SK-N-SH treated with all-trans-retinoic acid at 6 μM for 48 hours (cell line): ENCODE measurements around the gene CCNJ.
A peak's percentile ranks its signal among the peaks of the same experiment; 100 is the strongest.

Source experiments
- ATAC-seq: fragments of 200-7000 bp; cut with Tn5 transposase; 3 replicates; pipeline ENCODE4 v1.9.1; 2020; ENCODE audit warnings: mild to moderate bottlenecking, moderate library complexity
- CREB5 ChIP-seq: fragments of 250-450 bp; sonication (Bioruptor Pico); IDR thresholded peaks from 2 replicates; pipeline ENCODE4 v1.5.1; 2020; ENCODE audit warnings: low read depth, mild to moderate bottlenecking, moderate library complexity
- CSDC2 ChIP-seq: fragments of 250-450 bp; sonication (Bioruptor Pico); IDR thresholded peaks from 2 replicates; pipeline ENCODE4 v1.5.0; 2020; ENCODE audit warnings: mild to moderate bottlenecking, moderate library complexity
- ESRRG ChIP-seq: fragments of 250-450 bp; sonication (Bioruptor Pico); IDR thresholded peaks from 2 replicates; pipeline ENCODE4 v1.6.1; 2021; ENCODE audit warnings: mild to moderate bottlenecking
- GLIS3 ChIP-seq: fragments of 250-450 bp; sonication (Bioruptor Pico); IDR thresholded peaks from 2 replicates; pipeline ENCODE4 v1.5.0; 2020; ENCODE audit warnings: mild to moderate bottlenecking, moderate library complexity
- ISL1 ChIP-seq: fragments of 250-450 bp; sonication (Bioruptor Pico); IDR thresholded peaks from 2 replicates; pipeline ENCODE4 v2.1.2; 2022; ENCODE audit warnings: mild to moderate bottlenecking, moderate library complexity
- OSR1 ChIP-seq: fragments of 250-450 bp; sonication (Bioruptor Pico); IDR thresholded peaks from 2 replicates; pipeline ENCODE4 v1.8.0; 2022; ENCODE audit warnings: moderate library complexity, mild to moderate bottlenecking, inconsistent platforms
- PATZ1 ChIP-seq: fragments of 250-450 bp; sonication (Bioruptor Pico); IDR thresholded peaks from 2 replicates; pipeline ENCODE4 v1.8.0; 2020; ENCODE audit warnings: mild to moderate bottlenecking, moderate library complexity, borderline replicate concordance
- RARB ChIP-seq: fragments of 250-450 bp; sonication (Bioruptor Pico); IDR thresholded peaks from 2 replicates; pipeline ENCODE4 v1.8.0; 2021; ENCODE audit warnings: mild to moderate bottlenecking, moderate library complexity
- TSHZ2 ChIP-seq: fragments of 250-450 bp; sonication (Bioruptor Pico); IDR thresholded peaks from 2 replicates; pipeline ENCODE4 v1.5.0; 2020; ENCODE audit warnings: mild to moderate bottlenecking, moderate library complexity
- ZC3H10 ChIP-seq: fragments of 250-450 bp; sonication (Bioruptor Pico); IDR thresholded peaks from 2 replicates; pipeline ENCODE4 v1.5.1; 2021; ENCODE audit warnings: mild to moderate bottlenecking, moderate library complexity
- ZFP30 ChIP-seq: fragments of 450-650 bp; formaldehyde crosslinking; IDR thresholded peaks from 2 replicates; pipeline ENCODE4 v1.5.0; 2022; ENCODE audit warnings: mild to moderate bottlenecking, moderate library complexity
- ZNF565 ChIP-seq: fragments of 450-650 bp; formaldehyde crosslinking; conservative IDR thresholded peaks from 2 replicates; pipeline ENCODE4 v1.5.0; 2020; ENCODE audit warnings: low read depth, mild to moderate bottlenecking, moderate library complexity
- ZNF70 ChIP-seq: fragments of 450-650 bp; formaldehyde crosslinking; IDR thresholded peaks from 2 replicates; pipeline ENCODE4 v1.5.0; 2020; ENCODE audit warnings: mild to moderate bottlenecking, moderate library complexity
- ZNF8 ChIP-seq: fragments of 450-650 bp; formaldehyde crosslinking; IDR thresholded peaks from 2 replicates; pipeline ENCODE4 v1.5.0; 2020; ENCODE audit warnings: mild to moderate bottlenecking, moderate library complexity
- TF ChIP-seq, protein P1 (sequence below): fragments of 250-450 bp; sonication (Bioruptor Pico); IDR thresholded peaks from 2 replicates; pipeline ENCODE4 v1.8.0; 2021; ENCODE audit warnings: low read depth, mild to moderate bottlenecking, moderate library complexity, borderline replicate concordance

CCNJ gene

GRCh38 chr10:96061232-96061631 is 17.8 kb downstream of the CCNJ start:
- TF ChIP-seq, protein P1, sequence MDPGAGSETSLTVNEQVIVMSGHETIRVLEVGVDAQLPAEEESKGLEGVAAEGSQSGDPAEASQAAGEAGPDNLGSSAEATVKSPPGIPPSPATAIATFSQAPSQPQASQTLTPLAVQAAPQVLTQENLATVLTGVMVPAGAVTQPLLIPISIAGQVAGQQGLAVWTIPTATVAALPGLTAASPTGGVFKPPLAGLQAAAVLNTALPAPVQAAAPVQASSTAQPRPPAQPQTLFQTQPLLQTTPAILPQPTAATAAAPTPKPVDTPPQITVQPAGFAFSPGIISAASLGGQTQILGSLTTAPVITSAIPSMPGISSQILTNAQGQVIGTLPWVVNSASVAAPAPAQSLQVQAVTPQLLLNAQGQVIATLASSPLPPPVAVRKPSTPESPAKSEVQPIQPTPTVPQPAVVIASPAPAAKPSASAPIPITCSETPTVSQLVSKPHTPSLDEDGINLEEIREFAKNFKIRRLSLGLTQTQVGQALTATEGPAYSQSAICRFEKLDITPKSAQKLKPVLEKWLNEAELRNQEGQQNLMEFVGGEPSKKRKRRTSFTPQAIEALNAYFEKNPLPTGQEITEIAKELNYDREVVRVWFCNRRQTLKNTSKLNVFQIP (CRISPR knock-in tag): no peak
- no peak for TF ChIP-seq TSHZ2 (CRISPR knock-in tag)
- no peak for TF ChIP-seq ISL1 (CRISPR knock-in tag)
- no peak for TF ChIP-seq RARB
- no peak for TF ChIP-seq CREB5
- no peak for TF ChIP-seq ESRRG (CRISPR knock-in tag)
- TF ChIP-seq CSDC2 (CRISPR knock-in tag): no peak
- no peak for TF ChIP-seq ZNF565
- TF ChIP-seq OSR1 (CRISPR knock-in tag): no peak
- no peak for TF ChIP-seq ZFP30
- no peak for TF ChIP-seq ZNF8 (CRISPR knock-in tag)
- TF ChIP-seq PATZ1 (CRISPR knock-in tag): no peak
- TF ChIP-seq ZC3H10 (CRISPR knock-in tag): no peak

DNA sequence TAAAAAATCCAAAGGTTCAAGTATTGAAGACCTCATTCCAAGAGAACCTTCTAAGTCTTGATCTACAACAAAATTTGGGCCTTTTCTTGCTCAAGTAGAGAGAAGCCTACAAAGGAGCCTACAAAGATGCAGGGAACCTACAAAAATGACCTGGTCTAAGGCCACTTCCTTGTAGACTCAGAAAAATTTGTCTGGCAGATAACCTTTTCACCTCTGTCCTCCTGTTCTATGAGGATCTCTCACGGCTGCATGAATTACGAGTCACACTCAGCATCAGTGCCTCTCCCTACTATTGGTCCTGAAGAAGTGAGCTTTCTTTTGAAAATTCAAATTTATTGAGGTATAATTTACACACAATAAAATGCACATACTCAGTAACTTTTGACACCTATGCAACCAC is 29.3 kb downstream of the CCNJ start:
- no peak for TF ChIP-seq GLIS3
- no peak for TF ChIP-seq TSHZ2 (CRISPR knock-in tag)
- TF ChIP-seq ISL1 (CRISPR knock-in tag): no peak
- no peak for TF ChIP-seq ZNF8 (CRISPR knock-in tag)
- no peak for TF ChIP-seq PATZ1 (CRISPR knock-in tag)
- no peak for ATAC-seq

More at GRCh38 chr10:96061232-96061631, 17.8 kb downstream of the CCNJ start:
- no peak for ATAC-seq

GRCh38 chr10:96073722-96074121 is 30.3 kb downstream of the CCNJ start:
- TF ChIP-seq, protein P1 (CRISPR knock-in tag): no peak
- peak; percentile 77 for TF ChIP-seq ZNF70
- peak; percentile 66 for ATAC-seq
